HG03064 (cell line): ENCODE results near the gene INHBC.
"Not testable (repeated sequence)": the region's sequence is repeated elsewhere in the genome, so short reads cannot be mapped to it uniquely, and the experiment has no call there.

ENCODE experiments used
- ATAC-seq: cut with Tn5 transposase; IDR thresholded peaks from one replicate; pipeline ENCODE4 v1.9.1; 2021; ENCODE audit warnings: low read depth; ENCODE audit not compliant: unreplicated experiment

INHBC gene

GRCh38 chr12:57479376-57480115 is 45.0 kb downstream of the INHBC start, which contains the start of gene ARHGAP9:
Gene ARHGAP9 (minus strand): TSS chr12:57479866. CDS start chr12:57479406, 460 bp downstream.
- ATAC-seq, result no peak

GRCh38 chr12:57481671-57482070 is 47.1 kb downstream of the INHBC start:
- no peak for ATAC-seq

DNA sequence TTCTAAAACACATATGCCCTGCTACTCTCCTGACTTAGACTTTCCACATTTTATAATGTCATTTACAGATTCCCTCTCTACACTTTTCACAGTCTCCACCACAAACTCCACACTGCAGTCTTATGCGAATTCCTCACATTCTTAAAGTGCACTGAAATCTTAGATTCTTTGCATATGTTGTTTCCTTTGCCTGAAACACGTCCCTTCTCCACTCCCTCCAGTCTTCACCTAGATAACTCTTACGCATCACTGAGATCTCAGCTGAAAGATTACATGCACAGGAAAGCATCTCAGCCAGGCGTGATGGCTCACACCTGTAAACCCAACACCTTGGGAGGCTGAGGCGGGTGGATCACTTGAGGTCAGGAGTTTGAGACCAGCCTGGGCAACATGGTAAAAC is 48.9 kb downstream of the INHBC start:
- ATAC-seq, result no peak

DNA sequence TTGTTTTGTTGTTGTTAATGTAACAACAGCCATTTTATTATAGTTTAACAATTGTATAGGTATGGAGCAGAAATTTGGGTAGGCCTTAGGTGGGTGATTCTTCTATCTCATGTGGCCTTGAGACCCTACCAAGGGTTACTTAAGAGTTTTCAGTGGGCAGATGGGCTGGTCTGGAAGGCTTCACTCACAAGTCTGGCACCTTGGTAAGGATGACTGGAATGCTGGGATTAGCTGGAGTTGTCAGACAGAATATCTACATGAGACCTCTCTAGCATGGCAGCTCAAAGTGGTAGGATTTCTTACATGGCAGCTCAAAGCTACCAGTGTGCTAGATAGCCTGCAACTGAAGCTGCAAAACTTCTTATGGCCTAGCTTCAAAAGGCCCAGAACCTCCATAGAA is 51.1 kb downstream of the INHBC start:
- ATAC-seq, result no peak

DNA sequence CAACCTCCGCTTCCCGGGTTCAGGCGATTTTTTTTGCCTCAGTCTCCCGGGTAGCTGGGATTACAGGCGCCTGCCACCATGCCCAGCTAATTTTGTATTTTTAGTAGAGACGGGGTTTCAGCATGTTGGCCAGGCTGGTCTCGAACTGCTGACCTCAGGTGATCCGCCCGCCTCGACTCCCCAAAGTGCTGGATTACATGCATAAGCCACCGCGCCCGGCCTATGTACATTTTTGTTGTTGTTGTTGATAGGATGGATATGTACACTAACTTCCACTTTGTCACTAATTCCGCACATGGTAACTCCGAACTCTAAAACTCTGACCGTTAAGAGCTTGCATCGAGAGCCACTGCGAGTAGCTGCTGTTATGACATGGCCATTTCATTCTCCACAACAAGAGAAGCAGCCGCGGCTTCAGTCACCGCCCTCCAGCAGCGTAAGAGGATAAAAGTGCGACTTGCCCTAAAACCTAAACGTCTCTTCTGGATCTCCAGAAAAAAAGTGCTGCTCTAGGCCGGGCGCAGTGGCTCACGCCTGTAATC is 52.5 kb downstream of the INHBC start:
- no peak for ATAC-seq

DNA sequence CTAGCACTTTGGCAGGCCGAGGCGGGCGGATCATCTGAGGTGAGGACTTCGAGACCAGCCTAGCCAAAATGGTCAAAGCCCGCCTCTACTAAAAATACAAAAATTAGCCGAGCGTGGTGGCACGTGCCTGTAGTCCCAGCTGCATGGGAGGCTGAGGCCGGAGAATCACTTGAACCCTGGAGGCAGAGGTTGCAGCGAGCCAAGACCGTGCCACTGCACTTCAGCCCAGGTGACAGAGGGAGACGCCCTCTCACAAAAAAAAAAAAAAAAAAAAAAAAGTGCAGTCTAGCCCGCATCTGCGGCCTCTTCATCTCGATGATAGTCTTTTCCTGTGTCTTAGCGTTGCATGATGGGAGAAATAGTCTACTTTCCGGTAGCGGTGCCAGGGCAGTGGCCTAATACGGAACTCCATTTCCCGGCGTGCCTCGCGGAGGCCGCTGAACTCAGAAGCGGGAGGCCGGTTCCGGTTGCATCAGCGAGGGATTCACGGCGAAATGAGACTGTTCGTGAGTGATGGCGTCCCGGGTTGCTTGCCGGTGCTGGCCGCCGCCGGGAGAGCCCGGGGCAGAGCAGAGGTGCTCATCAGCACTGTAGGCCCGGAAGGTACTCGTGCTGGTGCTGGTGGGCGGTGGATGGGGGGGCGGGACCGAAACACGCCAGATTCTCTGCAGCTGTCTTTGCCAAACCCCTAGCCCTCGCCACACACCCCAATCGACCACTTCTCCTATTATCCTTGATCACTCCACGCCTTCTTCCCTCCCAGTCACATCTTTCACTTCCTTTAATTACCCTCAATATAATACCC is 53.2 kb downstream of the INHBC start, which contains the start of gene MARS1:
MARS1 (plus strand) TSS at position 472 of the 805 bp plus-strand sequence; CDS start at position 495, 23 bp downstream.
- peak; percentile 96 for ATAC-seq

DNA sequence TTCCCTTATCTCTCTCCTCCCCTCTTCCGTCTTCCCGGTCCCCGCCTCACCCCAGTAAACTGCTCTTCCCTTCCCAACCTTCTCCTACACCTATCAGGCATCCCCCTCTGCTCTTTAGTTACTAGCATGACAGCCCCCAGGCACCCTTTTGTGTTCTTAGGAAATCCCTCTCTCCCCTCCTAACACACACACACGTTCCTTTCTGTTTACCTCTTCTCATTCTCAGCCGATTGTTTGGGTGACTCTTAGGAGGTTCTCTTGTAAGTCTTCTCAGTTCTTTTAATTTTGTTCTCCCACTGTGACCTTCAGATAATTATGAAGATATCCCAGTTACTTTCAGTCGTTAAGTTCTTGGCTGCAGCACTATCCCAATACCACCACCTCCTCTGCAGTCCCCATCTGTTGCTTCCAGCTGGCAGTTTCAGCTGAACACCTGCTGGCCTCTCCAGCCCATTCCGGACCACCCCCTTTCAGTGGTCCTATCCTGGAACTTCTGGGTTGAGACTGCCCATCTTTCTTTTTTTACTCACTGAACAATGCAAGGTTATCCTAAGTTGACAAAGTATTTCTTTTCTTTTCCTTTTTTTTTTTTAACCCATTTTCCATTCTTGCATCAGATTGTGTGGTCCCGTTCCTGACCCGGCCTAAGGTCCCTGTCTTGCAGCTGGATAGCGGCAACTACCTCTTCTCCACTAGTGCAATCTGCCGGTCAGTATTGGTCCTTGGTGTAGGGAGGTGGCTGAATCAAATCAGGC is 54.0 kb downstream of the INHBC start:
- no peak for ATAC-seq

GRCh38 chr12:57489157-57489641 is 54.6 kb downstream of the INHBC start:
- ATAC-seq, result no peak

- ATAC-seq, result no peak
These were observed 55.5 kb downstream of the INHBC start for GRCh38 chr12:57490126-57490525.

GRCh38 chr12:57491393-57492280 is 57.1 kb downstream of the INHBC start:
- ATAC-seq, result no peak

DNA sequence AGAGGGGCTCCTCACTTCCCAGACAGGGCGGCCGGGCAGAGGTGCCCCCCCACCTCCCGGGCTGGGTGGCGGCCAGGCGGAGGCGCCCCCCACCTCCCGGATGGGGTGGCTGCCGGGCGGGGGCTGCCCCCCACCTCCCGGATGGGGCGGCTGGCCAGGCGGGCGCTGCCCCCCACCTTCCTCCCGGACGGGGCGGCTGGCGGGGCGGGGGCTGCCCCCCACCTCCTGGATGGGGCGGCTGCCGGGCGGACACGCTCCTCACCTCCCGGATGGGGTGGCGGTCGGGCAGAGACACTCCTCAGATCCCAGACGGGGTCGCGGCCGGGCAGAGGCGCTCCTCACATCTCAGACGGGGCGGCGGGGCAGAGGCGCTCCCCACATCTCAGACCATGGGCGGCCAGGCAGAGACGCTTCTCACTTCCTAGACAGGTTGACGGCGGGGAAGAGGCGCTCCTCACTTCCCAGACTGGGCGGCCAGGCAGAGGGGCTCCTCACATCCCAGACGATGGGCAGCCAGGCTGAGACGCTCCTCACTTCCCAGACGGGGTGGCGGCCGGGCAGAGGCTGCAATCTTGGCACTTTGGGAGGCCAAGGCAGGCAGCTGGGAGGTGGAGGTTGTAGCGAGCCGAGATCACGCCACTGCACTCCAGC is 60.6 kb downstream of the INHBC start:
- not testable (repeated sequence) for ATAC-seq

DNA sequence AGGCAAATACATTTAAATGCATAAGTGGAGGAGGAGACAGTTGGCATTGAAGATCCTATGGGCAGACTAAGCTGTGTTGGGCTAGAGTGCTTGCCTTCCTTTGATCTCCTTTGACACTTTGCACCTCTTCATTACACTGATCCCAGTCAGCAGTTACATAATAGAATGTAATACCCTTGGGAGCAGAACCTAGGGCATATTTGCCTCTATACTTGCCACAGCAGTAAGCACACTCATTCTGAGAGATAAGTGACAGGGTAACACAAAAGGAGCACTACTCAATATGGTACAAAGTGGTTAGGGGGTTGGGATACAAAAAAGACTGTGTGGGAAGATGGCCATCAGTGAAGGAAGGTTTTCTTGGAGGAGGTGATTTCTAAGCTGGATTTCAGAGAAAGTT is 62.2 kb downstream of the INHBC start:
- ATAC-seq, result no peak

- no peak for ATAC-seq
These were observed 62.9 kb downstream of the INHBC start for GRCh38 chr12:57497223-57498131.

GRCh38 chr12:57498132-57498502 is 63.5 kb downstream of the INHBC start:
- no peak for ATAC-seq

DNA sequence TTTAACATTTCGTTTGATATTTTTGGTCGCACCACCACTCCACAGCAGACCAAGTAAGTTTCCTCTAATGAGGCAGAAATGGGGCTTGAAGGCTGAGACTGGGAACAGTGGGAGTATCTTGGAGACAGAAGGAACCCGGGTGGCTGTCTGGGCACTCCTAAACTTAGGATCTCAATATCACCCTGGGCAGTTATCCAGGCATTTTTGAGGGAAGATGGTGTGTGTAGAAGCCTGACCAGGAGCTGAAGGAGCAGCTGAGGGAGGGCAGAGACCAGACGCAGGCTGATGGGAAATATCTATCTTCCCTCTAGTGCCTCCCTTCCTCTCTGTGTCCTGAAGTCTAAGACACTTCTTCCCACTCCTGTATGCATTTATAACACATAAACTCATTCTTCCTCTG is 64.0 kb downstream of the INHBC start:
- ATAC-seq, result no peak

GRCh38 chr12:57500213-57500612 is 65.6 kb downstream of the INHBC start:
- no peak for ATAC-seq
